ENCODE results near the gene NR2C2.
"Not testable (repeated sequence)": the region's sequence is repeated elsewhere in the genome, so short reads cannot be mapped to it uniquely, and the experiment has no call there.

NR2C2 gene

GRCh38 chr3:14959359-14959943, 12.1 kb downstream of the NR2C2 start:
- no peak for DNase-seq (ENCODE audit: low read depth)

- no peak for DNase-seq (ENCODE audit: low read depth)
These were observed 15.4 kb downstream of the NR2C2 start for GRCh38 chr3:14962762-14963161.

GRCh38 chr3:14967285-14967684, 19.9 kb downstream of the NR2C2 start:
- DNase-seq (ENCODE audit: low read depth): no peak

GRCh38 chr3:14969671-14970070, 22.3 kb downstream of the NR2C2 start:
- no peak for DNase-seq (ENCODE audit: low read depth)

GRCh38 chr3:14976317-14976716, 28.9 kb downstream of the NR2C2 start:
- no peak for DNase-seq (ENCODE audit: low read depth)

- DNase-seq (ENCODE audit: low read depth): no peak
These were observed 33.3 kb downstream of the NR2C2 start for GRCh38 chr3:14980689-14981088.

GRCh38 chr3:14984581-14985113, 37.3 kb downstream of the NR2C2 start:
- no peak for DNase-seq (ENCODE audit: low read depth)

GRCh38 chr3:14988988-14989394, 41.6 kb downstream of the NR2C2 start:
- DNase-seq (ENCODE audit: low read depth): peak; percentile 11

GRCh38 chr3:14989943-14990779, 42.8 kb downstream of the NR2C2 start:
- DNase-seq (ENCODE audit: low read depth): no peak

- DNase-seq (ENCODE audit: low read depth): no peak
These were observed 43.4 kb downstream of the NR2C2 start for GRCh38 chr3:14990780-14991148.

- DNase-seq (ENCODE audit: low read depth): no peak
These were observed 43.9 kb downstream of the NR2C2 start for GRCh38 chr3:14991151-14991742.

- DNase-seq (ENCODE audit: low read depth): no peak
These were observed 44.6 kb downstream of the NR2C2 start for GRCh38 chr3:14991818-14992612.

- no peak for DNase-seq (ENCODE audit: low read depth)
These were observed 50.6 kb downstream of the NR2C2 start for GRCh38 chr3:14997941-14998340.

- not testable (repeated sequence) for DNase-seq (ENCODE audit: low read depth)
These were observed 51.8 kb downstream of the NR2C2 start for GRCh38 chr3:14999182-14999581.

GRCh38 chr3:15007681-15008141, 60.3 kb downstream of the NR2C2 start:
- no peak for DNase-seq (ENCODE audit: low read depth)

GRCh38 chr3:15009167-15009566, 61.8 kb downstream of the NR2C2 start:
- DNase-seq (ENCODE audit: low read depth): no peak

GRCh38 chr3:15010664-15011063, 63.3 kb downstream of the NR2C2 start:
- DNase-seq (ENCODE audit: low read depth): no peak

- no peak for DNase-seq (ENCODE audit: low read depth)
These were observed 63.8 kb downstream of the NR2C2 start for GRCh38 chr3:15011174-15011573.

GRCh38 chr3:15014606-15015328, 67.4 kb downstream of the NR2C2 start:
- no peak for DNase-seq (ENCODE audit: low read depth)

- no peak for DNase-seq (ENCODE audit: low read depth)
These were observed 68.1 kb downstream of the NR2C2 start for GRCh38 chr3:15015456-15015855.

GRCh38 chr3:15017191-15017590, 69.8 kb downstream of the NR2C2 start:
- no peak for DNase-seq (ENCODE audit: low read depth)
